NCI-H510A treated with DMSO at 0.1 percent for 48 hours (cell line): ENCODE data around the gene CCDC47.
A peak's percentile ranks its signal among the peaks of the same experiment; 100 is the strongest.
"Not testable (repeated sequence)": the region's sequence is repeated elsewhere in the genome, so short reads cannot be mapped to it uniquely, and the experiment has no call there.

Experiments
- DNase-seq: peaks from one replicate; lab custom pipeline; 2025; lab: John Stamatoyannopoulos, UW

CCDC47 gene

DNA sequence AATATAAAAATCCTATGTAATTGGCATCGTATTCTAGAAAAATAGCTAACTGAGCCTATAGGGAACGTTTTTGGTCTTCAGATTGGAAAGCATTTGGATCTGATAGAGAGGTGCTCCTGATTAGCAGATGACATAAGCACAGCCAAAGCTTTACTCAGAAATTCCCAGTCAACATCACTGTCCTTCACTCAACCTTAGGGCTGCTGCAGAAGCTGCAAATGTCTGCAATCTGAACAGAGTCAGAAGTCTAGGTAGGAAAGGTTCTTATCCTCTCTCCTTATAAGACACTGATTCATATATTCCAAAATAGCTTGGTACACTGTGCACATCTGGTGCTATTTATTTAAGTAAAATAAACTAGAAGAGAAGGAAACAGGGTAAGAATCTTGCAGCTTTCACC, 51.0 kb downstream of the CCDC47 start:
- no peak for DNase-seq

DNA sequence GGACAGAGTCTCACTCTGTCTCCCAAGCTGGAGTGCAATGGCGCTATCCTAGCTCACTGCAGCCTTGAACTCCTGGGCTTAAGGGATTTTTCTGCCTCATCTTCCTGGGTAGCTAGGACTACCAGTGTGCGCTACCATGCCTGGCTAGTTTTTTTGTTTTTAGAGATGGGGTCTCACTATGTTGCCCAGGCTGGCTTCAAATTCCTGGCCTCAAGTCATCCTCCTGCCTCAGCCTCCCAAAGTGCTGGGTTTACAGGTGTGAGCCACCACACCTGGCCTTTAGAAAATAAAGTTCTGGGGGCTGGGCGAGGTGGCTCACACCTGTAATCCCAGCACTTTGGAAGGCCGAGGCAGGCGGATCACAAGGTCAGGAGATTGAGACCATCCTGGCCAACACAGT, 53.2 kb downstream of the CCDC47 start:
- DNase-seq = not testable (repeated sequence)

DNA sequence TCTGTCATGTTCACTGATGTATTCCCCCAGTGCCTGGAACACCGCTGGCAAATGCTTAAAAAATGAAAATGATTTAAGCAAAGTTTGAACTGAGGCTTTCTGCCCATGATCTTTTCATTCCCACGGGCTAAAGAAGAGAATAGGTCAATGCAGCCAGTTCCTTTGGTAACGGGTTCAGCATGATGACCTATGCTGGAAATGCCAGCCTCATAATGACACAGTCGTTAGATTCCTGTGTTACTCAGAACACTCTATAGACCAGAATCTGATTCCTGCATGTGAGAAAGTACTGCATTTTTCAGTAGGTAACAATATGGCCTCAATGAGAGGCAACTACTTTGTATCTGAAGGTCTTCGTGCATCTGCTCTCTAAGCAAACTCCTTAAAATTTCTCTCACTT, 54.4 kb downstream of the CCDC47 start:
- no peak for DNase-seq

DNA sequence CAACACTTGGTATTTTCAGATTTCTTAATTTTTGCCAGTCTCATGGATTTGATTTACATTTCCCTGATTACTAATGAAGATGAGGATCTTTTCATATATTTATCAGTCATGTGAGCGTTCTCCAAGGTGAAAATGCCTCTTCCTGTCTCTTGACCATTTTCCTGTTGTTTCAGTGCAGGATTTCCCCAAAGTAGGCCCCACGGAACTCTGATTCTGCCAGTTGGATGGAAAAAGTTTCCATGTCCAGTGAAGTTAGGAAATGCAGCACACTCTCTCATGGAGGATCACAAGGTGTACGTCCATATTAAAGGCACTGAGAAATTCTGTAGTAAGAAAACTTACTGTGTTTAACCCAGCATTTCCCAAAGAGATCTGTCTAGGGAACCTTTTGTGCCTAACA, 57.0 kb downstream of the CCDC47 start:
- DNase-seq = no peak

DNA sequence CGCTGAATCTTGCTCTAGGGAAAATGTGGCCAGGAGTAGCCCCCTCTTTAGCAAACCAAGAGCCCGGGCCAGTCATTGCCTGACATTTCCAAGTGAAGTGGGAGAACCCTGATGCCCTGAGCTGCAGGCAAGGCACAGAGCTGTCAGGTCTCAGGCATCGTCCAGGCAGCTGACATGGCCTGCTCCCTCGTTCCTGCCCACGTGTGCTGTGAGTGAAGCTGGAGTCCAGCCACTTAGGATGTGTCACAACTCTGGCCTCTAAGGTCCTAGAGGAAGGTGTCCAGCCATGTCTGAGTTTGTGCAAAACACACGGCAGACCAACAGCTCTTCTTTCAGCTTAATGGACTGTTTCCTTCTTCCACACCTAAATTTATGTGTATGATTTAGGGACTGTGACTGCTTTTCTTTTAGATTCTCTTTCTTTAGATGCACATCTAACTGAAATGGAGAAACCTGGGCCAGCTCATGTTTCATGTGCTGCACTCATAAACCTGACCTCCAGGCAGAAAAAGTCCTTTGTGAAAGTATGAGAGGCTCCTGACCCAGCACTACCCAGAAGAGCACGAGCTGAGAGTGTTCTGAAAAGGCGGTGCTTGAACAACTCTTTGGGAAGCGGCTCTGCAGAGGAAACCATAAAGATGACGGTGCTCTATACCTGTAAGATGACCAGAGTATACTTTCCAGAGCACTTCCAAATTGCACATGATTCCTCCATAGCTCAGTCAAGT, 58.7 kb downstream of the CCDC47 start:
- peak; percentile 23 for DNase-seq

DNA sequence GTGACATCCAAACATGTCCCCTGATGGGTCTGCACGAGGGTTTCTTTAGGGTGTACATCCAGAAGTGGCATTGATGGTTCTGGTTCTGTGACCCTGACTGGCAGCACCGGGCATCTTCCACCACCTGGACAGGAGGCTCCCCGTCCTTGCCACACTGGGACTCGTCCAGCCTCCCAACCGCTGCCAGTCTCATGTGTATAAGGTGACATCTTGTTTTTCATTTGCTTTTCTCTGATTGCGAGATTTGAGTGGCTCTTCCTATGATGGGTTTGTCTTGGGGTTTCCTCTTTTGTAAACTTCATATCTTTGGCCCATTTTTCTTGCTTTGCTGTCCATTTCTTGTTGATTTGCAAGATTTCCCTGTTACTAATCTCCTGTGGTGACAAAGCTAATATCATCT, 64.3 kb downstream of the CCDC47 start:
- DNase-seq = no peak

DNA sequence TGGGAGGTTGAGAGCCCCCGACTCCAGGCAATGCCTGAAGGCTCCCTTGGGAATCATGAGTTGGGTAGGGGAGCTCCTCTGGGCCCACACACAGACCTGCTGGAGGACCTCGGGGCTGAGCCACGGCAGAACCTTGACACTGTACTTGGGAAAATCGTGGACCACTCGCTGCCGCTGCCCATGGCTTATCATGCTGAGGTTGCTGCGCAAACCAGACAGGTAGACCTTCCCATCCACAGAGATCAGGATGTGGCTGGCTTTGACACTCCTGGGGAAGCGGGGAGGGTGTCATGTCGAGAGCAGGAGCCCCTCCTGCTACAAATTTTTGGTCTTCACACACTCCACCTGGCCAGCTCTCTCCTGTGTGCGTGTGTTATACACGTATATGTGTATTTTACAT, 66.2 kb downstream of the CCDC47 start:
- DNase-seq = no peak

DNA sequence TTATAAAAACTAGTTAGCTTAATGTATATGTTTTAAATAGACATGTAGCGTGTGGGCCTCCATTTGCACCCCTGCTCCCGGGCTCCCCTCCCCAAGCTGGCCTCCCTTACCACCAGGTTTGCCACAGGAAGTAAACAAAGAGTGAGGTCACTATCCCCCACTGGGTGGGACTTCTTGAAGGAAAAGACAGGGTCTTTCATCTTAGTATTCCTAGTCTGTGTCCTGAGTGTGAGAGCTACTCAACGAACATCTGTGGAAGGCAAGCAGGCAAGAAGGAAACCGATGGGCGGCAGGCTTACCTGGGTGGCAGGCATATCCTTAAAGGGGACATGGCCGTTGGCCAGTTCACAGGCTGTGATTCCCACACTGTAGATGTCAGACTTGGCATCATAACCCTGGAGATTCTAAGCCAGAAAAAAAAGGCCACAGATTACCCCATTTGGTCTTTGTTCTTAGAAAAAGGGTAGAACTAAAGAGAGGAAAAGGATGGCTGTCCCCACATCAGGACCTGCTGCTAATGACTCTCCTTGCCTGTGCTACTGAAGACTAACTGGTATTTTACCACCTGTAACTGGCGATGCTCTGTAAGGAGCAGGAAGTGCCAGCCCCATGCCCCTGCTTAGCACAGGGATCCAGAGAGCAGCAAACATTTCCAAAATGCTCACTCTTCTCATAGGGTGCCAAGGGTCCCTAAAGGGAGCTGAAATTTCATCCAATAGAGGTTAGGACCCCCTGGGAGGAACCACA, 66.9 kb downstream of the CCDC47 start:
- DNase-seq = no peak

DNA sequence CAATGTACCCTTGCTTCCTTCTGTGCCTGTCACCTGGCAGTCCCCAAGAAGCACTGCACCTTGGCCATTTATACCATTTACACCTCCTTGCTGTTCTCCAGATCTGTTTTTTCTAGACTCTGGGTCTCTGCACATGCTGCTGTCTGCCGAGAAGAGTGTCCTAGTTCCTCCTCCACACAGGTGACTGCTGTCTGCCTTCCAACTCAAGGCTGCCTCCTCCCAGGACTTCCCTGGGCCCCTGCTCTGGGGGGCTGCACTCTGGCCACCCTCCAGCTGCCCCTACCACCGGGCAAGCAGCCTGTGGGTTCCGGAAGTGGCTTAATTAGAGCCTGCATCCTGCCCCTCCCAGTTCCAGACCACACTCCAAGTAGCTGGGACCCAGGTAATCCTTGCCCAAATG, 67.7 kb downstream of the CCDC47 start:
- DNase-seq = no peak

DNA sequence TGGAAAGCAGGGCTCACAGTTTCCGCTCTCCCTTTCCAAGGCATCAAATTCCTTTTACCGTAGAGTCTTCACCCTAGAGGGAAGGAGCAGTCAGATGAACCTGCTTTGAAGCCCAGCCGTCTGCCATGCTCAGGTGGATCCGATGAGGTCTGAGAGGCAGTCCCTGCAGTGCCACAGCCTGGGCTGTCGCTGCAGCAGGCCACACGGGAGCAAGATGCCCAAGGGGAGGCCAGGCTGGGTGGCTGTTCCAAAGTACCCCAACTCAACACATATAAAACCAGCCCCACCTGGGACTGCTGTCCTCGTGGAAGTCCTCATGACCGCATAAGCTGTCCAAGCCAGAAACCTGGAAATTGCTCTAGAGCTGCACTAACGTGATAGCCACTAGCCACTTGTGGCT, 68.6 kb downstream of the CCDC47 start:
- DNase-seq = no peak

DNA sequence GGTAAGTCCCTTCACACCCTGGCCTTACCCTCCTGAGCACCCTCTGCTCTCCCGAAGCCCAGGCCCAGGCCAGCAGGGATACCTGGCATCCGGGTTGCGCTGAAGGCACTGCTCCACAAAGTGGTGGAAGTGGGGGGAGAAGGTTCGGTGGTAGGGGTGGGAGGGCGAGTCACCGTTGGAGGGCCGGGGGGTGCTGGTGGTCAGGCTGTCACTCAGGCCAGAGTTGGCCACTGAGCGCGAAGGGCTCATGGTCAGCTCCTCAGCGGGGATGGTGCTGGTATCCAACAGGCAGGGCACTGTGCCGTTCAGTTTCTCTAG, 69.2 kb downstream of the CCDC47 start:
- no peak for DNase-seq

DNA sequence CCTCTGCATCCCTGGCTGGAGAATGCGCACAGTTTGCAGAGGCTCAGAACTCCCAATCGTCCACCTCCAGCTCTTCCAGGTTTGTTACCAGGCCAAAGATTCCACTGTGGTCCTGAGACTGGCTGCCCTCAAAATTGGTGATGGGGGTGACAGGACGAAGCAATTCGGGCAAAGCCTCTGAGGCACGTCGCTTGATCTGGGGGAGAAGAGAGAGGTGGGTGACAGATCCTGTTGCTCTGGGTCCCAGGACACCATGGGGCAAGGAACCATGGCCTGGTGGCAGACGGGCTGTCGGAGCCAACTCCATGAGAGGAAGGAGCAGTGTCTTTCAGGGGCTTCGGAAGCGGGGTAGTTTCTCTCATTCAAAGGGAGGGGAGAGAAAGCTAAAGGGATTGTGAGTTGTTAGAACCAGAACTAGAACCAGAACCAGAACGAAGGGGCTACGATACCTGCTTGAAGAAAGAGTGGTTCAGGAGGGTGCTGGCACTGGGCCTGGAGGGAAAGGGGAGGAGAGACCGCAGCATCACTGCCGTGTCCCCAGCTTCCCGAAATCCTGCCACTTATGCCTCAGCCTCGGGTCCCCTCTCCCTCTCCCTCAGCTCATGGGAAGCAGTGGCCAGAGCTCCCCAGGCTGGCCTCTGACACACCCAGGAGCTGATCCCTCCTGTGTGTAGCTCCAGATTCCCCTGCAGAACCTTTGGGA, 69.7 kb downstream of the CCDC47 start:
- DNase-seq = no peak

DNA sequence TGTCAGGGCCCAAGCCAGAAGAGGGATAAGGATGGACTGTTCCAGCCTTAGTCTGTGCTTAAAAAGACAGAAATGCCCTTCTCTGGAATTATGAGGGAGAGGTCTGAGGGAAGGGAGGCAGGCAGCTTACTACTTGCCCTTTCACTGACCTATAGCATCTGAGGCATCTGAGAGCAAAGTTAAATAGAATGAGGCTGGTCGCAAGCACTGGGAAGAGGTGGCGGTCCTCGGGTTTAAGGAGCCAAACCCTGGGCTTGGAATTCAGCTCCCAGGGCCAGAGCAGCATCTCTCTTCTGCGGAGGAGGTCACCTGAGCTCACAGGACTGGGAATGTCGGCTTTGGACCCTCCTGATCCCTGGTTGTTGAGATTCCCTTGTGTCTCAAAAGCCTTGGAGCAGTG, 70.4 kb downstream of the CCDC47 start:
- no peak for DNase-seq

DNA sequence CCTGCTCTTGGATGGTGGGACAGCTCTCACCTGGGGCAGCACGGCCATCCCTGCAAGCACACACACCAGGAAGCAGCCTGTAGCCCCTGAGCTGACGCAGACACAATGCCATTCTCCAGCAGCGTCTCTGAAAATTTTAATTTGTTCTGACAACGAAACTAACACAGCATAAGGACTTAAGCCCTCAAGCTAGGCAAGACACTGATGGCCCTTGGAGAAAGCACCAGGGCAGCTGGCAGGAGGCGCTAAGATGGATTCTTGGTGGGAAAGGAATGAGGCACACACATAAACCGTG, 70.7 kb downstream of the CCDC47 start:
- no peak for DNase-seq

DNA sequence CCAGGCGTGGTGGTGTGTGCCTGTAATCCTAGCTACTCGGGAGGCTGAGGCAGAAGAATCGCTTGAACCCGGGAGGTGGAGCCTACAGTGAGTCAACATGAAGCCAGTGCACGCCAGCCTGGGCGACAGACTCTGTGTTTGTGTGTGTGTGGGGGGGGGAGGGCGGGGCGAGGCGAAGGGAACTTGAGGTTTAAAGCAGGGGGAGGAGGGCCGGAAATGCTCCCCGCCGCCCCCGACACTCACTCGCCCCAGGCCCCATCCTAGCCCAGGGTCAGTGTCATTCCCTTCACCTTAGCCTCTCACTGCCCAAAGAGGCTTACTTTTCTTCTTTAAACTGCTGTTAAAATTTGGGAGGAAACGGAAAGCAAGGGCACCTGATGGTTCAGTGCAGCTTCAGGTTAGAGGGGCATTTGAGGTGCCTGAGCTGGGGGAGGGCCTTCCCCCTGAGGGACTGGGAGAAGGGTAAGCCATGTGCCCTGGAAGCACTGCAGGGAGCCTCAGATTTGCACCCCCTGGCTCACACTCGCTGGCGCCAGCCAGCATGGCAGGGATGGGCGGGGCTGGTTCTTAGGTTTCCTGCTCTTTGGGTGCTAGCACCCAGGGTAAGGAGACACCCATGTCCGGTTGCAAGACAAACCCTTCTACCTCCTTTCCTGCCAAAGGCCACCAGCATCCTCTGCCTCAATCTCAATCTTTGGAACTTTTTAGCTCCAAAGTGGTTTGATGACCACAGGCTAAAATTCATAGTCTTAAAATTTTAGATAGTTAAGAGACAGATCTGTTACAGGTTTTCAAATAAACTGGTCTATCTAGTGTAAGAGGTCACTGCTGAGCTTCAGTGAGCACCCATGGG, 71.3 kb downstream of the CCDC47 start:
- peak; percentile 80 for DNase-seq

DNA sequence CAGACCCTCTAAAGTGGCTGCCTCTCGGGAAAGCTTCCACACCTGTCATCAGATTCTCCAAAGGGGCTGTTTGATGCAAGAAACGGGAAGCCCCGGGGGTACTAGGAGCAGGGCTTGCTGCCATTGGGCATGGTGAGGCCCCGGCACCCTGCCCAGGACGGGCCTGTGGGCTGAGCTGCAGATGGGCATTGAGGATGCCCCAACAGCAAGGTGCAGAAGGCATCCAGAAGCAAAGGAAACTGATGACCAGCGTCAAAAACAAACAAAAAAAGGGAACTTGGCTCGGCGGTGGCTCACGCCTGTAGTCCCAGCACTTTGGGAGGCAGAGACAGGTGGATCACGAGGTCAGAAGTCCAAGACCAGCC, 72.0 kb downstream of the CCDC47 start:
- DNase-seq = no peak

DNA sequence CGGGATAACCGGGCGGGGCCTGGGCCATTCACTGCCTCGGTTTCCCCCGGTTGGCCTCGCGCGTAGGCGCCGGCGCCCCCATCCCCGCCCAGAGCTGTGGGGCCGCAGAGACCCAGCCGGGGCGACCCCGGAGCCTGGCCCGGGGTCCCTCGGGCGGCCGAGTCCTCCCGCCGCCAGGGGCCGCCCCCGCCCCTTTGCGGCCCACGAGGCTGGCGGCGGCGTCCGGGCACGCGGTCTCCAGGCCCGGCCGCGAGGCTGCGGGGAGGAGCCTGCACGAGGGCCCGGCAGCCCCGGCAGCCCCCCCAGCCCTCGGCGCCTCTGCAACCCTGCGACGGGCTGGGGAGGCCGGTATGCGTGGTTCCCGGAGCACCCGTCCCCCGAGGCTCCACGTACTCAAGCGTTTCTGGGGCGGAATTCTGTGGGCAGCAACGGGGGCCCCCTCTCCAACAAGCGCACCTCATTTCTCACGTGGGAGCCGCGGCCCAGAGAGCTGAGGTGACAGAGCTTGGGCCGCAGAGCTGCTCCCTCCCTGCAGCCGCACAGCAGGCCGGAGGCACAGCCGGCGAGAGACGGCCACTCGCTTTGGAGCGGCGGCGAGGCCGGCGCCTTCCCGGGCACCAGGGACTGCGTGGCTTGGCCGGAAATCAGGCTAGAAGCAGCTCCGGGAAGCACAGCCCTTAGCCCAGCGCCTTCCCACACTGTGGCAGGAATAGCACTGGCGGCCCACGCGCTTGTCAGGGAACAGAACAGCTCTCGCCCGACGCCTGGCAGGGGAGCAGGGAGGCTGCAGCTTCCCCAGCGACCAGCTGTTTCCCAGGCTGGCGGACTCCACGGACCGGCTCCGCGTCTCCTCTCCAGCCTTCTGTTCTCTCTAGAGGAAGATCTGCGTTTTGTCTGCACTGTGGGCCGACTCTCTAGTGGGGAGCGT, 72.6 kb downstream of the CCDC47 start:
- peak; percentile 59 for DNase-seq

DNA sequence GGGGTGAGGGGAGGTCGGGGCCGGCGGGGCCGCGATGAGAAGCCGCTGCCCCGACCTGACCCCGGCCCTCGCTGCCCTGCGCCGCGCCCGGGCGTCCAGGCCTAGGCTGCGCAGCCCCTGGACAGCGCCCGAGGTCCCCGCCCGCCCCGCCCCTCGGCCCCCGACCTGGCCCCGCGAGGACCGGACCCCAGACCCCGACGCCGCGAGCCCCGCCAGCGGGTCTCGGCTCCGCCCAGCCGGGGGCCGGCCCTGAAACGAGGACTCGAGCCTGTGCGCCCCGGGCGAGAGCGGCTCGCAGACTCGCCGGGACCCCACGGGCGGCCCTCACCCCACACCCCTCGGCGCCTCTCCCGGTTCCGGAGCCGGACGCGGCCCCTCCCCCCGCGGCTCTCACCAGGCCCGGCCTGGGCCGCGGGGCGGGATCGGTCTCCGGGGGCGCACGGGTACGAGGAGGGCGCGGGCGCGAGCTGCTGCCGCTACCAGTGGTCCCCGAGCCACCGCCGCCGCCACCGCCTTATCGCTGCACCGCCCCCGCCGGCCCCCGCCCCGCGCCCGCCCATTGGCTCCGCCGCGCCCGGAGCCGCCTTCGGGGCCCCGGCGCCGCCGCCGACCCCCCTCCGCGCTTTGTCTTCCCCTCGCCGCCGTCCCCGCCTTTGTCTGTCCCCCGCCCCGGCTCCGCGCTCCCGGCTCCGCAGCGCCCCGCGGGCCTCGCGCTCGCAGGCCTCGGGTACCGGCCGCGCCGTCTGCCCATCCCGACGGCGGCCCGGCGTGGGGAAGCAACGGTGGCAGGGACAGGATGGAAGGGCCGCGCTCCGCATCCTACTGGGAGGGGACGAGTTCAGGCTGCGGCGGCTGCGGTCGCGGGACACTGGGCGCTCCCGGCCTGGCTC, 73.5 kb downstream of the CCDC47 start, which contains the start of gene LIMD2:
LIMD2 (minus strand) TSS at position 488 of the 890 bp plus-strand sequence. CDS start 827 bp downstream, outside the sequence.
- DNase-seq = peak; percentile 85

DNA sequence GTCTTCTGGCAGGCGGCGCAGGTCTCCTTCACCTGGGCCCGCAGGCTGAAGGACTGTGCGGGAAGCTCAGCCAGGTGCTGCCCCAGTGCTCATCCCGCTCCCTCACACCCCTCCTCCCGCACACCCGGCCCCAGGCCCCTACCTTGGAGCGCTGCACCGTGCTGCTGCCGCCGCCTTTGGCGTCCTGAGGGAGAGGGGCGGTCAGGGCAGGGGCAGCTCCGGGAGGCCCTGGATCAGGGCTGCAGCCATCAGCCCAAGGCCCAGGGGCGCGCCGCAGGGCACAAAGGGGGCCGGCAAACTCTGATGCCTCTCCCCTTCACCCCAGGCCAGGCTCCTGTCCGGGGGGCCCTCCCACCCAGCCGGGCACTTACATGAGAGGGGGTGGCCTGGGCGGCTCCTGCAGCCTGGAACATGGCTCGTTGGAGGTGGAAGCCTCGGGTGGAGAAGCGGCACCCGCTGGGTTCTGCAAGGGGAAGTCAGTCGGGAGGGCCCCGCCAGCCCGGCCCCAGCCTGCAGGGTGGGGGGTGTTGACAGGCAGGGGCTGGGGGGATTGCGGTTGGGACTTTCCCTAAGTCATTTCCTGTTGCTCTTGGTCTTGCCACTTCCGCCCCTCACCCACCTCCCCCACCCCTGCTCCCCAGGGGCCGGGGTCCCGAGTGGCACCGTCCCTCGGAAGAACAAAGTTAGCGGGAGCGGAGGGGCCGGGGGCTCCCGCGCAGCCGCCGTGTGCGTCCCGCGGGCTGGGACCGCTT, 74.3 kb downstream of the CCDC47 start:
- DNase-seq = peak; percentile 27
